ENCODE results near the gene PITRM1. TPM values are rescaled to one million over a fixed set of nuclear protein-coding genes. Genes with fewer than 3 reads are reported as not detected.

PITRM1 gene
- total RNA-seq, 1 experiment from 2014 or later, result 83.5 TPM

DNA sequence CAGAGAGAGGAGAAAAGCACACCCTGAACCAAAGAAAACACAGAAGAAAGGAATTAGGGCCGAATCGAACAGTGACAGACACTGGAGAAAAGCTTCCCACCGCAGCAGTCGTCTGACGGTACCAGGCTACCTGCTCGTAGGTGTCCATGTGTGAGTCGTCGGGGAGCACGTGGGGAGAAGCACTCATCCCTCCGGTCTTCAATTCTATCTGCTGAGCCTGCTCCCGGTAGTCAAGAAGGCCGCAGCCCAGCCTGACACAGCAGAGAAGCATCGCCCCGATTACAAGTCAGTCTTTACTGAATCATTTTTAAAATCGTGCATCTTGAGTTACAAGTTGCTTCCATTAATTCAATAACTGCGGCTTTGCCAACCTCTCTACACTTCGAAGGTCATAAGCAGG, 24.5 kb downstream of the PITRM1 start:
- Histone ChIP-seq H3K4me3 (ENCODE audit: low read depth, low read length, poor library complexity, severe bottlenecking) (no peak overlapping the region), H3K27me3 (replicated peaks; ENCODE audit: insufficient read depth, low read depth, low read length, poor library complexity) (no peaks in the 10 kb centered on the region), H3K27ac (ENCODE audit: low read depth, low read length, poor library complexity, severe bottlenecking) (no peak overlapping the region), H3K36me3 (ENCODE audit: insufficient read depth, low read length, poor library complexity, severe bottlenecking) (peaks cover 82% of the 10 kb centered on the region), H3K9me3 (ENCODE audit: low read depth, low read length, poor library complexity, severe bottlenecking) (no peaks in the 10 kb centered on the region), H3K4me1 (ENCODE audit: insufficient read depth, low read length, poor library complexity, severe bottlenecking) (no peaks in the 10 kb centered on the region)
- ChIA-PET CTCF (no interaction called here), POLR2A (ENCODE audit: low non-redundant PET) (no interaction called here)
- intact Hi-C loops (cut with micrococcal nuclease; ENCODE audit: unreplicated experiment), result no loop called here
- no peak for TF ChIP-seq EZH2 (IDR thresholded peaks at IDR 0.05; ENCODE audit: borderline replicate concordance, low read depth, low read length, poor library complexity, severe bottlenecking)
- TF ChIP-seq, protein P1, sequence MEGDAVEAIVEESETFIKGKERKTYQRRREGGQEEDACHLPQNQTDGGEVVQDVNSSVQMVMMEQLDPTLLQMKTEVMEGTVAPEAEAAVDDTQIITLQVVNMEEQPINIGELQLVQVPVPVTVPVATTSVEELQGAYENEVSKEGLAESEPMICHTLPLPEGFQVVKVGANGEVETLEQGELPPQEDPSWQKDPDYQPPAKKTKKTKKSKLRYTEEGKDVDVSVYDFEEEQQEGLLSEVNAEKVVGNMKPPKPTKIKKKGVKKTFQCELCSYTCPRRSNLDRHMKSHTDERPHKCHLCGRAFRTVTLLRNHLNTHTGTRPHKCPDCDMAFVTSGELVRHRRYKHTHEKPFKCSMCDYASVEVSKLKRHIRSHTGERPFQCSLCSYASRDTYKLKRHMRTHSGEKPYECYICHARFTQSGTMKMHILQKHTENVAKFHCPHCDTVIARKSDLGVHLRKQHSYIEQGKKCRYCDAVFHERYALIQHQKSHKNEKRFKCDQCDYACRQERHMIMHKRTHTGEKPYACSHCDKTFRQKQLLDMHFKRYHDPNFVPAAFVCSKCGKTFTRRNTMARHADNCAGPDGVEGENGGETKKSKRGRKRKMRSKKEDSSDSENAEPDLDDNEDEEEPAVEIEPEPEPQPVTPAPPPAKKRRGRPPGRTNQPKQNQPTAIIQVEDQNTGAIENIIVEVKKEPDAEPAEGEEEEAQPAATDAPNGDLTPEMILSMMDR (conservative IDR thresholded peaks at IDR 0.05; ENCODE audit: low read depth, low read length), result no peak
- no TSS peak for BruUV-seq (replicated peaks)
- no peak for DNase-seq (ENCODE audit: low spot score)

DNA sequence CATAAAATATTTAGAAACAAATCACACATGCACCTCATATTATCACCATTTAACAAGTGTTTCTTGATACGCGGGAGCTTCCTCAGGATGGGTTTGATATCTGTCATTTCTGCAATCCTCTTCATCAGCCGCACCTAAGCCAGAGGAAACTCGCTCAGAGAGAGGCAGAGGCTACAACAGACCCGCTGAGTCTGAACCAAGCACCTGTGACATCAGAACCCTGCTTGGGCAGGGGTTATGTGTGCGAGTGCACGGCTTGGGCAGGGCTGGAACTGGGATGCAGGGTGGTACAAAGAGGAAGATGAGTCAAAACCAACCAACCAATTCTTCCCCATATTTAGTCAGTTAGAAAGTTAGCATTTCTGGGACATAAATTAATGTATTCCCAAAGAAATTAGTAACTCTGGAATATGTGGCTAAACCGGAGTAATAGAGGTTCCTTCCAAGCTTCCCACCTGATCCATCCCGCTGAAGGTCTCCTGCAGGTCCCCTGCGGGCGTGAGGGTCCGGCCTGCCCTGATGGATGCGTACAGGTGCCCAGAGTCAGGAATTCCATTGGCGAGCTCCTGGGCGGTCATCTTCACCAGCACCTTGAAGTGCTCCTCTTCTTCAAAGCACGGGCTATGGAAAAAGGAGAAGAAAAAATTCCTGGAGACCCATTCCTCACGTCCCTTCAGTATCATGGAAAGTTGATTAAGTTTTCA, 25.3 kb downstream of the PITRM1 start:
- Histone ChIP-seq H3K4me1 (ENCODE audit: insufficient read depth, low read length, poor library complexity, severe bottlenecking) (no peaks in the 10 kb centered on the region), H3K27me3 (replicated peaks; ENCODE audit: insufficient read depth, low read depth, low read length, poor library complexity) (no peaks in the 10 kb centered on the region), H3K9me3 (ENCODE audit: low read depth, low read length, poor library complexity, severe bottlenecking) (no peaks in the 10 kb centered on the region), H3K4me3 (ENCODE audit: low read depth, low read length, poor library complexity, severe bottlenecking) (no peak overlapping the region), H3K36me3 (ENCODE audit: insufficient read depth, low read length, poor library complexity, severe bottlenecking) (peaks cover 82% of the 10 kb centered on the region), H3K27ac (ENCODE audit: low read depth, low read length, poor library complexity, severe bottlenecking) (no peak overlapping the region)
- POLR2A ChIA-PET (ENCODE audit: low non-redundant PET), result no interaction called here
- TF ChIP-seq, protein P1 (conservative IDR thresholded peaks at IDR 0.05; ENCODE audit: low read depth, low read length), result no peak
- no peak for TF ChIP-seq EZH2 (IDR thresholded peaks at IDR 0.05; ENCODE audit: borderline replicate concordance, low read depth, low read length, poor library complexity, severe bottlenecking)
- CTCF ChIA-PET, result no interaction called here
- DNase-seq (ENCODE audit: low spot score), result no peak
- intact Hi-C loops (cut with micrococcal nuclease; ENCODE audit: unreplicated experiment), result no loop called here
- no TSS peak for BruUV-seq (replicated peaks)

DNA sequence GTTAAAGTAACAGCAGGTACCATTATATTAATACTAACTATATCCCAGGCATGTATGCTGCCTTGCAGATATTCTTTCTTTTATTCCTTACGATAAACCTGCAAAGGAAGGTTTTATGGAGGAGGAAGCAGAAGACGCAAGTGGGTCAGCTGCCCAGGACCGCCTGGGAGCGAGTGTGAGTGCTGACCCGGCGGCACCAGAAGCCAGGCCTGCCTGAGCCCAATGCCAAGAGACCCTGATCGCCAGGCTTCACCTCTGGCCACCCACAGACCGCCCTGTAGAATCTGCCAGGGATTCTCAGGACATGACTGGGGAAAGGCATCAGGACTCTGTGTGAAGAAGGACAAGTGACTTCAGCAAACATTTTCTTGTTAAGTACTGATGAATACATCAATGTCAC, 26.3 kb downstream of the PITRM1 start:
- no peak for DNase-seq (ENCODE audit: low spot score)
- Histone ChIP-seq H3K9me3 (ENCODE audit: low read depth, low read length, poor library complexity, severe bottlenecking) (no peaks in the 10 kb centered on the region), H3K4me3 (ENCODE audit: low read depth, low read length, poor library complexity, severe bottlenecking) (no peak overlapping the region), H3K27me3 (replicated peaks; ENCODE audit: insufficient read depth, low read depth, low read length, poor library complexity) (no peaks in the 10 kb centered on the region), H3K36me3 (ENCODE audit: insufficient read depth, low read length, poor library complexity, severe bottlenecking) (peaks cover 79% of the 10 kb centered on the region), H3K4me1 (ENCODE audit: insufficient read depth, low read length, poor library complexity, severe bottlenecking) (no peaks in the 10 kb centered on the region), H3K27ac (ENCODE audit: low read depth, low read length, poor library complexity, severe bottlenecking) (no peak overlapping the region)
- no TSS peak for BruUV-seq (replicated peaks)
- intact Hi-C loops (cut with micrococcal nuclease; ENCODE audit: unreplicated experiment), result no loop called here
- ChIA-PET CTCF (no interaction called here), POLR2A (ENCODE audit: low non-redundant PET) (no interaction called here)
- TF ChIP-seq, protein P1 (conservative IDR thresholded peaks at IDR 0.05; ENCODE audit: low read depth, low read length), result no peak
- no peak for TF ChIP-seq EZH2 (IDR thresholded peaks at IDR 0.05; ENCODE audit: borderline replicate concordance, low read depth, low read length, poor library complexity, severe bottlenecking)
